ELF-1 (cell line): ENCODE measurements around the gene HHATL.

ENCODE experiments used
- DNase-seq: peaks from one replicate; pipeline ENCODE4 v3.0.0-alpha.2; 2016; ENCODE audit warnings: low read depth, low spot score

Gene HHATL

DNA sequence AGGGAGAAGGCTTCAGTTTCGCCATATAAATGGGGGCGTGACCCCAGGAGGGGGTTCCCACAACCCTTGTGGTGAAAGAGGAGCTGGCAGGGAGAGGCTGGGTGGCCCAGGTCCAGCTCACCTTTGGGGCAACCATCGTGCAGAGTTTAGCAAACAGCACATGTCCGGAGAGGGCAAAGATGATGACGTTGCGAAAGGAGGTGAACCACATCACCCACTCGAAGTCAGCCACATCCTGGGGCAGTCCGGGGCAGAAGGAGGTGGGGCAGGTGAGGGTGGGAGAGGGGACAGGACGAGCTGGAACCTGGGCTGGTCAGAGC is 3.7 kb downstream of the HHATL start:
- DNase-seq: no peak

DNA sequence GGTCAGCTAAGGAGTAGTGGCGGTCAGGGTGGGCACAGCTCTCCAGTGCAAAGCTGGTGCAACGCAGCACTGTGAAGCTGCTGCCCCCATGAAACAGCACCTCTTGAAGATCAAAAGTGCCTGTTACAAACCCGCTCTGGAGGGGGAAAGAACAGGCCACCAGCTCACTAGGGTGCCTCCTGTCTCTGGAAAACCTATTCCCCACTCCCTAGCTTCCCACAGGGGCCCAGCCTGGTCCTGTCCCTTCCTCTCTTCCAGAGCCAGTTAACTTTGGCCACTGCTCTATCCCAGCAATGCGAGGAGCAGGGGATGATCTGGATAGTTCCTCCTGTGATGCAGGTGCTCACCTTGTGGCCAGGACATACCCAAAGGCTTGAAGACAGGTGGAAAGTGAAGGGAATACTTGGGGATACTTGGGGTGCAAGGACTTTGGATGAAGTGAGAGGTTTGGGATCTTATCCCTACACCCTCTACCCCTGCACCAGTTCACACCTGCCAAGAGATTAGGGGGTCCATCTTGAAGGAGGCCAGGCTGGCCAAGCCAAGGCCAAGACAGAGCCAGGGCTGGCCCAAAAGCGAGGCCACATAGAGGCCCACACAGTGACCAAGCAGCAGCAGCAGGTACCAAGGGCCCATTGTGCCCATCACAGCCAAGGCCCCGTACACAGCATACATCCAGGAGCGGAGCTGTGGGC is 4.2 kb downstream of the HHATL start:
- no peak for DNase-seq

DNA sequence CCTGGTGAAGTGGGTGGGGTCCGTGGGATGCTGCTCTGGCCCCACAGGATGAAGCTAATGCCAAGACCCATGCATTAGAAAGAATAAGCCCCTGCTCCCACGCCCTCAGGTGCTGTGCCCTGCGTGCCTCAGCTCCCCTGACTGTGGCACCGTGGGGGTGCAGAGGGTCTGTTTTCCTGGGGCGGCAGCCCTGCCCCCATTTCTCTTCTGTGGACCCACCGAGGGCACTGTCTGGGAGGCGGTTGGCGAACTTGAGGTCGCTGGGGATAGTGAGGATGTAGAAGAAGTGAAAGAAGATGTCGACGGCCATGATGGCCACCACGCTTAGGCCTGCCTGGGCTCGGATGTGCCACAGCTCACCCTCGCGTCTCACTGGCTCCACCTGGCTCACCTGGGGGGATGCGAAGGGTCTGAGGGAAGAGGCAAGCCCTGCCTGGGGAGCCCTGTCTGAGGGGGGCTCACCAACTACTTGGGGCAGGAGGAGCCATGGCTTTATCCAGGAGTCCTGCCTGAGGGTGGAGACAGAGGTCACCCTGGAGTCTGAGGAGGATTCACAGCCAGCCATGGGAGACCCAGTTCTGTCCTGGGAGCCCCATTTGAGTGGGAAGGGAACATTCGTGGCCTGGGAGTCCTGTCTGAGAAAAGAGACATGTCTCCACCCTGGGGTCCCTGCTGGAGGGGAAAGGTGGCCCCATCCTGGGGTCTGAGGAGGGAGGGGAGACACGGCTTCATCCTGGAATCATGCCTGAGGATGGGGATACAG is 5.1 kb downstream of the HHATL start:
- DNase-seq: no peak

DNA sequence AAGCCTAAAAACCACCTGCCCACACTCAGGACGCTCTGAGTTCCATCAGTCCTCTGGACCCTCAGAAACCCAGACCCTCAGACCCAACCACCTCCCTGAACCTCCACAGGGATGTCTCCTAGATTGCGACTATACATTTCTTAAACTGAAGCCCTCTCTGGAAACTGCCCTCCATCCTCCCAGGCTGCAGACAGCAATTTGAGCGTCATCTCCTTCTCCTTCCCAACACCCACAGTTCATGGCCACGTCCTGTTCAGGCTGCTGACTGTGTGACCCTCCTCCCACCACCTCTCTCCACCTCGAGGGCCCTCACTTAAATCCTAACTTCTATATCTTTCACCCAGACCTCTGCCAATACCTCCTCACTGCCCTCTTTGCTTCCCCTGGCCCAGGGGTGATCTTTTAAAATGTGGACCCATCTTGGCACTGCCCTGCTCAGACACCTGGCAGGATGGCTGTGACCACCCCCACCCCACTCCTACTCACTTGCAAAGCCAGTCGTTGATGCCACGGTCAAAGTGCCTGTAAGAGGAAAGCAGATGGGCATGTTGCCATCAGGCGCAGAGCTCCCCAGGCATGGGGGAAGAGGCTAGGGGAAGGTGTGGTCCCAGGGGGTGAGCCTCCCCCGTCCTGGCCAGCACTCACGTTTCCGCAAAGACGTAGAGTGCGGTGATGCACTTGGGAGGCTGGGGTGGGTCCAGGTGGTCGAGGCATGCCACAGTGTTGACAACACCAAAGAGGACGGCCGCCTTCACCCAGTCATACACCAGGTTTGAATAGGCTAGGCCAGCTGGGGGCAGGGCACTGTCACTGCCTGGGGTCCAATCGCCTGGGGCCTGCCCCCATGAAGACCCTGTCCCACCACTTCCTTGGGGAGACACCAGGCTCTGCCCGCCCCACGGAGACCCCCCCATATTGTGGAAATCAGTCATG is 6.0 kb downstream of the HHATL start:
- DNase-seq: no peak

DNA sequence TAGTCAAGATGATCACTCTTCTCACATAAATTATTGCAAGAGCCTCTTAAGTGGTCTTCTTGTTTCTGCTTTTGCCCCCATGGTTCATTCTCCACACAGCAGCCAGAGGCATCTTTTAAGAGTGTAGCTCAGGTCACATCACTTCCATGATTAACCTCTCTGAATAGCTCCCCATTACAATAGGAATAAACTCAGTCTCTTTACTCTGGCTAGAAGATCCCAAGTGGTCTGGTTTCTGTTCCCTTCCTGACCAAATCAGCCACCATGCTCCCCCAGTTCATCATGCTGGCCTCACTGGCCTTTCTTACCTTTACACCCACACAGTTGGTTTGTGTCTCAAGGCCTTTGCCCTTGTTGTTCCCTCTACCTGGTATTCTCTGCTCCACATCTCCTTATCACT is 8.2 kb downstream of the HHATL start:
- DNase-seq: no peak

DNA sequence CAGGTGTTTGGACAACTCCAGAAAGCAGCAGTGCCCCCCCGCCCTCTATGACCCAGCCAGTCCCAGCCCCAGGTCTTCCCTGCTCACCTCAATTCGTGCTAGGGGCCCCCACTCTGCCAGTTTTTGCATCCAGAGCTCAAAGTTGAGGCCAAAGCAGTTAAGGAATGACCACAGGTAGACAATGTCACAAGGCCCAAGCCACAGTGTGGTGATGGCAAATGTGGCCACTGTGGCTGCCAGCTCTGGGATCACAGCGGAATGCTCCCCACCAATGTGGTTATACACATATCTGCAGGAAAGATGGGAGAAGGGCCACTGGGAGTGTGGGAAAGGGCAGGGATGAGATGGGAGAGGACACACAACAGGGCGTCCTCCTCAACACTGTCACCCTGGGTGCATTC is 9.1 kb downstream of the HHATL start:
- DNase-seq: no peak

DNA sequence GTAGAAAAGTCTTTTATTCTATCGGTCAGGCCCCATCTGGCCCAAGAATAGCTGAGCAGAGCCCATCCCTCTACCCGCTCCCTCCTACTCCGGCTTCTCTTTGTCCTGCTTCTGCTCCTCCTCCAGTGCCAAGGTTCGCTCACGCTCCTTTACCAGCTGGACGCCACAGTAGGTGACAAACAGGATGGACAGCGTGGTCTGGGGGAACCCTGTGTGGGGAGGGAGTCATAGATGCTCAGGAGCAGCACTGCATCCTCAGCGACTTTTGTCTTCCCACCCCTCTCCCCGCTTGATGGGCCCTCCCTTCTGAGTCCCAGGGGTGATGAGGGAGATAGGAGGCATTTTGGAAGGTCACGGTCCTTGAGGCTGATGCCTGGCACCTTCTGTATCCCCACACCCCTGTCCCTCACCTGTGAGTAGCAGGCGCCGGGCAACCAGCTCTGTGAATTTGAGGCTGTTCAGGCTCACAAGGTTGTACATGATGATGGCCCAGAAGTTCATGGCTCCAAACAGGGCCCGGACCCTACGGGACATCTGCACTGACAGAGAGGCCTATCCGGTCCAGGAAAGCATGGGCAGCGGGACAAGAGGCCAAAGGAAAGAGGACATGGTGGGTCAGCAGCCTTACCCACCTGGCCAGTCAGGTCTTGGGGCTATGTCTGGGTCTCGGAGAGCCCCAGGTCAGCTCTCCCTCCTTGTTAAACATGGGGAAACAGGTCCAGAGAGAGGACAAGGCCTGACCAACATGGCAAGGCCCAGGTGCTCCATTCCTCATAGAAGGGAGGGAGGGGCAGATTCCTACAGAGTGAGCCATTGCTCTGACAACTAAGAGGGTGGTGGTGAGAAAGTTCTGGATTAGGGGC is 9.7 kb downstream of the HHATL start:
- DNase-seq: no peak

- no peak for DNase-seq
These were observed 10.6 kb downstream of the HHATL start for GRCh38 chr3:42691816-42692666.

DNA sequence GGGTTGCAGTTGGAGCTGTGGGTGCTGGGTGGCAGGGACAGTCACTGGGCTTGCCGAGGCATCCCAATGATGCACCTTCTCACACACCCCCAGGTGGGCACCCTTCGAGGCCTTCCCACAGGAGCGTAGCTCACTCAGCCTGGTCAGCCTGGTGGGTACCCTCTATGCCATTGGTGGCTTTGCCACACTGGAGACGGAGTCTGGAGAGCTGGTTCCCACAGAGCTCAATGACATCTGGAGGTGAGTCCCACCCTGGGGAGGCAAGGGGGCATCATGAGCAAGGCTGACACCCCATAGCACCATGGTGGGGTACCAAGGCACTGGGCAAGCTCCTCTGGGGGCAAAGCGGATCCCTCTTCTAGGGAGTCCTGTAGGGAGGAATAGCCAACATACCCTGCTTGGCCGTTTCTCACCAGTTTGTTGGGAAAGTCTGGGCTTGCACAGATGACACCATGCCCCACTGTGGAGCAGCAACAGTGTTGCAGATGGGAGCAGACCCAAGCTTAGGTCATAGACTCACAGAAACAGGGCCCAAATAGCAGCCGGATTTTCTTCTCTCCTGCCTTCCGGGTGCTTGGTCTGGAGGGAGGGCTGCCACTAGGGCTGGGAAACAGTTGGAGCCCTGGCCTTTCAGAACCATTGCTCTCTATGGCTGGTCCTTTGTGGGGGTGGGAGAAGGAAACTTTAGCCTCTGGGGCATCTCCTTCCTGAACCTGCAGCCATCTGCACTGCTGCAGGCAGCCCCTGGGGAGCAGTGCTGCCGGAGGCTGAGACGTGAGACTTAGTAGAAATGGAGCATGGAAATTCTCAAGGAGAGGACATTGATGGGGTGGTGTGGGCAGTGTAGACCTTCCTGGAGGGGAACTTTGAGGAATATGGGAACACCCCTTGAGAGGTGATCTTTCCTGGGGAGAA is 11.6 kb downstream of the HHATL start:
- no peak for DNase-seq

DNA sequence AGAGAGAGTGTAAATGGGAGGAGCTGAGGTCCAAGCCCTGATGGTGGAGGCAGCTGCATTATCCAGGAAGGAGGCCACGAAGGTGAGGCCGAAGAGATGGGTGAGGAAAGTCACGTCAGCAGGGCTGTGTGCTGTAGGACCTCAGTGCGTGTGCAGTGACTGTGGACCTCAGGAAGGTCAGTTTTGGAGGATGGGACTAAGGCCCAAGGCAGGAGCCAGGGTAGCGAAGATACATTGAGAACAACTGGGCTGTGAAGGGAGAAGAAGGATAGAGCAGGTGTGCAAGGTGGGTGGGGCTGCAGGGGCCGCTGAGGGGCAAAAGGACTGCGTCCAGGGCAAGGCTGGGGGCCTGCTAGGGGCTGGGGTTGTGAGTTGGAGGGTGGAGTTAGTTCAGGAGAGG is 12.4 kb downstream of the HHATL start:
- no peak for DNase-seq

DNA sequence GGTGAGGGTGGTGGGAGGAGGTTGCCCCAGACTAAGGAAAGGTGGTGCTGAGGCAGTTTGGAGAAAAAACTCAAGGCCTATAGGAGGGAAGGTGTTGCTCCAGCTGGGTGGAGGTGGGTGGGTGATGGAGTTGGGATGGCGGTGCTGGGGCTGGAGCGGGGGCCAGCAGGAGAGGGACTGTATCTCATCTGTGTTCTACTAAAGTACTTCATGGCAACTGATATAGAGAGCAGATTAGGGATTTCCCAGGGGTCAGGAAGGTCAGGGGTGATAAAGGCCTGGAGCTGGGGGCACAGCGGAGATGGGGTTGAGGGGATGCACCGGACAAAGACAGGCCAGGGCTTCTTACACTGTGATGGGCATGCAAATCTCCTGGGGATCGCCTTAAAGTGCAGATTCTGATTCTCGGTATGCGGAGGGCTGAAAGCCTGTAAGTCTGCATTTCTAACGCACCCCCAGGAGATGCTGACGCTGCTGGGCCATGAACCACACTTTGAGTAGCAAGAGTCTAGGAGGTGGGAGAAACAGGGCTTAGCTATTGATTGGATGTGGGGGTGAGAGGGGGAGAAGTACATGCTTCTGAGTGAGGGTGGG is 13.1 kb downstream of the HHATL start:
- no peak for DNase-seq

- DNase-seq: no peak
These were observed 13.8 kb downstream of the HHATL start for GRCh38 chr3:42688487-42689420.

DNA sequence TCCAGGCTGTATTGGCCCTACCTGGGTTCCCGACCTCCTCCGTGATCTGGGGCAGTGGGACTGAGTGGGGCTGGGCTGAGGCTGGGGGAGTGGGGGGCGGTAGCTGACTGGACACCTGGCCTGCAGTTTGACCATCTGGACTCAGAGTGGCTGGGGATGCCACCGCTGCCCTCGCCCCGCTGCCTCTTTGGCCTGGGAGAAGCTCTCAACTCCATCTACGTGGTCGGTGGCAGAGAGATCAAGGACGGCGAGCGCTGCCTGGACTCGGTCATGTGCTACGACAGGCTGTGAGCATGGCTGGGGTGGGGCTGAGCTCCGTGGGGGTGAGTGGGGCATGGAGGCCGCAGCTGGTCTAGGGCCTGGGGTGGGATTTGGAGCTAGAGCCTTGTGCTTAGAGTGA is 14.6 kb downstream of the HHATL start:
- no peak for DNase-seq

DNA sequence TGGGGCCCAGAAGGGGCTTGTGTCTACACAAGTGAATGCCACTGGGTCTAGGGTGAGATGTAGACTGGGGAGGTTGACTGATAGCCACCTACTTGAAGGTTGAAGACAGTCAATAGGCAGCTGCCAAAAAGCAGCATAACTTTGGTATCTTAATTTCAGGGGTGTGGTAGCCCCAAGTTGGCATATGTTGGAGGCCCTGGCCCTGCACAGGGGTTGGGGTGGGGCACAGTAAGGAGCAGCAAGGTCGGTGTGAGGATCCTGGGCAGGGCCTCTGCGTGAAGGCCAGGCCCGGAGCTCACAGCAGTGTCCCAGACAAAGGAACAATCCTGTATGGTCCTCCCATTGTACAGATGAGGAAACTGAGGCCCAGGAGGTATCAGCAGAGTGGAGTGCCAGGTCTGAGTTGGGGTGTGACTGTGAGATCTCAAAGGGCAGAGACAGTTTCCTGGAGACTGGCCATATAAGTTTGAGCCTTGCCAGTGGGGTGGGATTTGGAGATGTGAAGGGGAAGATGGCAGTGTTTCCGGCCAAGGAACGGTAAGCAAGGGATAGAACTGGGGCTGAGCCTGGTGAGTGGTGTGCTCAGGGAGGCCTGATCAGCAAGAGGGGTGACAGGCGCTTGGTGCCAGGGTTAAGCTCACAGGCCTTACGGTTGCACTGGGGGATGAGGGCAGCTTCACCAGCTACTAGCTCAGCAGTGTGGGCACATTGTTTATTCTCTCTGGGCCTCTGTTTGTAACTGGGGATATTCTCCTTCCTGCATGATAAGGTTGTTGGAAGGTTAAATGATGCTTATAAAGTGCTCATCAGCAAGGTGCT is 15.6 kb downstream of the HHATL start:
- no peak for DNase-seq

- peak; percentile 44 for DNase-seq
These were observed 16.4 kb downstream of the HHATL start for GRCh38 chr3:42685891-42686820.

DNA sequence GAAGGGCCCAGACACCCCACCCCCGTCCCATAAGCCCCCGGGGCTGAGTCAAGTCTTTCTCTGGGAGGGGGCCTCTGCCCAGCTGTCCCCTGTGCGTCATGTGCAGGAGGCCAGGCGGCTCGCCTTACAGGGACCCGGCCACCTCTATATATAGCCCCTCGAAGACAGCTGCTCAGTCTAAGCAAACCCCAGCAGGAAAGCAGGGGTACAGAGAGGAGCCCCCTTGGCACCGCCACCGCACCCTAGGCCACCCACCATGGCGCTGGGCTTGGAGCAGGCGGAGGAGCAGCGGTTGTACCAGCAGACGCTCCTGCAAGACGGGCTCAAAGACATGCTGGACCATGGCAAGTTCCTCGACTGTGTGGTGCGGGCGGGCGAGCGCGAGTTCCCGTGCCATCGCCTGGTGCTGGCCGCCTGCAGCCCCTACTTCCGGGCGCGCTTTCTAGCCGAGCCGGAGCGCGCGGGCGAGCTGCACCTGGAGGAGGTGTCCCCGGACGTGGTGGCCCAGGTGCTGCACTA is 17.2 kb downstream of the HHATL start, which contains the start of gene KLHL40:
KLHL40 (plus strand) TSS at position 175 of the 519 bp plus-strand sequence; CDS start at position 257, 82 bp downstream.
- DNase-seq: peak; percentile 36
